HUDEP-2 (cell line): ENCODE data around the gene SCGN.

Source experiments
- DNase-seq, 76 experiments: peaks; one replicate each; lab custom pipeline; 2025; ENCODE audit not compliant: unreplicated experiment in 76 of 76; lab: John Stamatoyannopoulos, UW

The SCGN gene

GRCh38 chr6:25639653-25640052, 12.4 kb upstream of the SCGN start:
- no peak for DNase-seq

DNA sequence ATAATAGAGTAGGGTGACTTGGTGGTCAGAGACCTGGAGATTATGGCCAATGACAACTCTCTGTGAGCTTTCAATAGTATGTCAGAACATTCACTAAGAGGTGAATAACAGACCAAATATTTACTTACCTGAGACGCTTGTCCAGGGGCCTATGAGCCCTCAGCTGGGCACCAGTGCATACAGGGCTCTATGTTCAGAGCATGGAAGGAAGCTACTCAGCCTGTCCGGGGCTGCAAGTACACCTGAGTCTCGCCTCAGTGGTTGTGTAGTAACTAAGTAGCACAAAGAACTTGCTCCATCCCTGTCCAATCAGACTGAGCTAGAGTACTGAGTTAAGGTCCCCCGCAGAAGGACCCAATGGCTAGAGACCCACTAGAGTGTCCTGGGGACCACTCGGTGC, 11.6 kb upstream of the SCGN start:
- no peak for DNase-seq

DNA sequence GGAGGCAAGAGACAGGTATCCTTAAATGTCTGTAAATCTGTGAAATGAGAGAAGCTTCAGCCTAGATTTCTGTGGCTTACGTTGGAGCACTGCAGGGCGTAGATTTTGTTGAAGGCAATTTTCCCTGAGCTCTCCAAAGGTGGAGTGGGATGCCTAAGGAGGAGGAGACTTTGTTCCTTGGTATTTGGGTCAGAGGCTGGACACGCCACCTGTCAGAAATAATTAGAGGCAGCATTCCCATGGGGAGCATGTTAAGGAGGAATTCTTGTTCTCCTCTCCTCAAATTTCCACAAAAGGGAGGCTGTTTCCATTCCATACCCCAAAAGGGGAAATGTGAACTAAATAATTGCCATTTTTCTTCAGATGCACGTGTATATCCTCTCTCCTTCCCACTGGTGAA, 11.1 kb upstream of the SCGN start:
- no peak for DNase-seq

GRCh38 chr6:25641377-25641776, 10.6 kb upstream of the SCGN start:
- DNase-seq: no peak

DNA sequence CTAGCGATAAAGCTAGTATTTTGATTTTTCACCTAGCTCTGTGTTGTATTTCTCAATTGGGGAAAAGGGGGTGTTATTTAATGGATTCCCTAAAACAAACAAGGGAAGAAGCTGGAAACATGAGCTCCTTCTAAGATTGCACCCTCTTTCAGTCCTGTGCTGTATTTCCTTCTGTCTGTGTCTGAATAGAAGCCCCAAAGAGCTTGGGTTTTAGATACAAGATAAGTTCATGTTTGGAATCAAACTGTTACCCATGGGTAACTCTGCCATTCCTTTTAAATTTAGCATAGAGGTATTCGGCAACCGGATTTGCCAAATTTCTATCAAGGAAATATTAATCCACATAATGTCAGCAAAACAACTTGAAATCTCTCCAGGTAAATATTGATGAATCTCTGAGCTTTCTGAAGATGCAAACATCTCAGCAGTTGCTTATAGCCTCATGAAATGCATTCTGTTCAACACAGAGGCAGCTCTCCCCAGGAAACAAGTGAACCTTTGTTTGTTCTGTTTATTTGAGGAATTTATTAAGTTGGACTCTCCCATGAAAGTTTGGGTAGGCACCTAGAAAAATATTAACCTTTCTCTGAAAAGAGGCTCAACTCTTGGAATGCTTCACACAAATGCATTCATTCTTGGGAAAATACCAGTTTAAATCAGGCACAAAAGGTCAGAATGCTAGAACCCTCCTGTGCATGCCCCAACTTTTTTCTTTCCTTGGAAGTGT, 9.9 kb upstream of the SCGN start:
- DNase-seq: no peak

GRCh38 chr6:25642667-25643328, 9.2 kb upstream of the SCGN start:
- no peak for DNase-seq

DNA sequence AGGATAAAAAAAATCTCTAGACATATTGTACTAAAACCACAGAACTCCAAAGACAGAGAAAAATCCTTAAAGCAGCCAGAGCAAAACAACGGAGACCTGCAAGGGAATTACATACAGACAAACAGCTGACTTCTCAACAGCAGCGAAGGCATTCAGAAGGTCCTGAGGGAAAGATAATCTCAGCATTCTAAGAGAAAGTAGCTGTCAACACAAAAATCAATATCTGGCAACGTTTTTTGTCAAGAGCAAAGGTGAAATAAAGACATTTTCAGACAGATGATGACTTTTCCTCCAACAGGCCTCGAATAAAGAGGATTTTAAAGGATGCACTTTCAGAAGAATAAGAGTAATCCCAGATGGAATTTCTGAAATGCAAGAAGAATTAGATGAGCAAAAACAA, 6.1 kb upstream of the SCGN start:
- no peak for DNase-seq

- no peak for DNase-seq
Measured at GRCh38 chr6:25649611-25650010, 2.4 kb upstream of the SCGN start.

DNA sequence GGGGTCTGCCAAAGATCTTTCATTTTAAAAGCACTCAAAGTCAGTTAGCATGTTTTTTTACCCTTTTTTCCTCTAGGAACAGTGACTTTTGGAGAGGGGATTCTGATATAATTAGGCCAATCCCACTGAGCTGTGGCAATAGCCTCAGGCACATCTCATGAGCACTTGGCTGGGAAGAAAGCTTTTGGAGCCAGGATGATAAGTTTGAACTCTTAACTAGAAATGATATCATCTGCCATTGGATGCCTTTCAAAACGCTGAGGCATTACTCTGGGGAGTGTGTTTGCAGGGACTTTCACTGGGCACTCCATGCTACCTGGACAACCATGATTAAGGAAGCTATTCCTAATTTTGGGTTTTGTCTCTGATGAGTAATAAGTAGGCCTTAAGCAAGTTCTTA, 3.7 kb downstream of the SCGN start:
- DNase-seq: no peak

DNA sequence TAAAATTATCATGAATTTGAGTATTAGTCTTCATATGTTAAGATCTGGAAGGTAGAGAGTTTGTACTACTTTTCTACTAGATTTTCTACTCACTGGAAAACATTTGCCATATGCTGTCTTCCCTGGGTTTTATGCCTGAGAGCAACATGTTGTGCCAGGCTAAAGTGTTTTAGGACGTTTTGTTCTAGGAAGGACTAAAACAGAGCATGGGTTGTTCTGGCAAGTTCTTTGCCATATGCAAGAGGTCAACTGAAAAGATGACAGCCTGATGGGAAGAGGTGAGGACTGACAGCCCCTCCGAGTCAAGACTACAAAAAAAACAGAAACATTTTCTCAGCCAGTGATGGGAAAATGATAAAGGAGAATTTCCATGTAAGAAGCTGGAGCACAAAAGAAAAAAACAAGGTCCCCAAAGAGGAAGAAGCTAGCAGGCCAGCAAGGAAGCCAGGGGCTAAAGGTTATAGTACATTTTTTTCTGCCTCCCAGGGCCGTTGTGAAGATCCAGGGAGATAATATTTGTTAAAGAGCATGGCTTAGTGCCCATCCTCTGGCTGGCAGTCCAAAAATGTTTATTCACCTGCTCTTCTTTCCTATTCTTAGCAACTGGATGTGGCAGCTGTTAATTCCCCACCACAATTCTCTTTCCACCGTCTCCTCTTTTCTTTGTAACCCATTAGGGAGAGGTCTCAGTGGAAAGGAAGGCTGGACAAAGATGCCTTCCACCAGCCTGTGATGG, 7.8 kb downstream of the SCGN start:
- no peak for DNase-seq

DNA sequence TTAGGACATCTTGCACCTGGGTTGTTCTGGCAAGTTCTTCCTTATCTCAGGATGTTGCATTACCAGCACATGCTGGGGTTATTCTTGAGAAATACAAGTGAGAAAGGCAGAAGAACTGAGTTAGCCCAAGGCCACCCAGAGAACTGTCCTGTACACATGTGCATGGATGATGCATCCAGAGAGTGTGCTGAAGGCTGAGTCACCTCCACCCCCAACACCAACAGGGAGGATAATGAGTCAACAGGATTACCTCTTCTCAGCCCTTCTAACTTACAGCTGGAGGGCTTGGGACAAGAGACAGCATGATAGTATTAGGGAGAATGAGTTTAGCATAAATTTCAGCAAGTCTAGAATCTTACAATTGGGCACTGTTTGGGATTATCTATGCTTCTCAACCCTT, 8.5 kb downstream of the SCGN start:
- DNase-seq: peak in 7 of 76 experiments; percentile 6 to 41 (median 30)

DNA sequence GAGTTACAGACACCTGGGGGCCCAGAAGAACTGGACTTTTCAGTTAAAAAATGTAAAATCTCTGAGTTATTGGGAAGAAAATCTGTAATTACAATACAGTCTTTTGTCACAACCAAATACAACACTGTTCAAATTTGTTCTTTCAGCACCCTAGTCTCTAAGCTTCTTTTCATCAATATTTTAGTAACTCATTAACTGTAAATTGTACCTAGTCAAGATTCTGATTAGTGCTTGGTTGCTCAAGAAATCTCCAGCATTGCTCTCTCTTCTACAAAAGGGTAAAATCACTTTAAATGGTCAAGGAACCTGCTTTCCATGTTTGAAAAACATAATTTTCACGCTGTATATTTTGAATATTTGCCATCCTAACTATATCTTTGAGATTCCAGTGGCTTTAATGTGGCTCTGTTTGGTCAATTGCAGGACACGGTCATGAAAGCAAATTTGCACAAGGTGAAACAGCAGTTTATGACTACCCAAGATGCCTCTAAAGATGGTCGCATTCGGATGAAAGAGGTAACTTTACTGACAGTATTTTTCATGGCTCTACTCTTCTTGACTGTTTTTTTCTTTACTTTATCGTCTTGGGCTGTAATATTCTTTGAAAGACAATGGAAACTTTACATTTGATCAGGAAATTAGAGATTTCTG, 9.2 kb downstream of the SCGN start:
- no peak for DNase-seq

DNA sequence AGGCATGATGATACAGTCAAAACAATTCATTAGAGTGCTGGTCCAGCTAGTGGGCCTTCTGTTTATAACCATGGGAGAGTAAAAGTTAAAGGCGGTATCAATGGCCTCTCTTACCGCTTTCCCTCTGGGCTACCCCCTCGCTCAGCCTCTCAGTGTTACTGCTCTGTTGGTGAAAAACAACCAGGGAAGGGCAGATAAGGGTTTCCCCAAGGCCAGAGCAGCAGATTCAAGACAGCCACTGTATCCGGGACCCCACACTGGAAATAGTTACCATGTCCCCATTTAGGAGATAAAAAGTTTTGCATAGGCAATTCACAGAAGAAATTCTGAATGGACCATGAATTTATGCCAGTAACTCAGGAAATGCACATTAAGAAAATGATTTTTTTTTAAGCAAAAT, 13.4 kb downstream of the SCGN start:
- no peak for DNase-seq

GRCh38 chr6:25669413-25669812, 17.4 kb downstream of the SCGN start:
- DNase-seq: no peak

GRCh38 chr6:25670208-25670607, 18.2 kb downstream of the SCGN start:
- DNase-seq: no peak

- DNase-seq: peak in 3 of 76 experiments; percentile 6 to 34 (median 12)
Measured at GRCh38 chr6:25670793-25671513, 18.9 kb downstream of the SCGN start.

DNA sequence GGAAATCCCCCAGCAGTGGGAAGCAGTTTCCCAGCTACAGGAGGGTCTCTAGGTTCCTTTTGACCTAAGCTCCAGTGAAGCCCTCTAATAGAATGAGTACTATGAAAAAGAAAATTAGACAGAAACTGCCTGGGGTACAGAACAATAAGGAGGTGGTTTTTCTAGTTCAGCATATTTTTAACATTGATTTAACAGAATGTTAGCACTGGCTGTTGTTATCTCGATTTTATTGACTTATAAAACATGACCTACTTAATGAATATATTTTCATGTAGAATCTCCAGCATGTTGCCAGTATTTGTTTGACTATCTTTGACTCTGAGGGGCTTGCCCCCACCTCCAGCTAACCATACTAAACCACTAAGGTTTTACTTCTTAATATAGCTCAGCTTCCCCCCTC, 19.6 kb downstream of the SCGN start:
- no peak for DNase-seq

- DNase-seq: peak in 38 of 76 experiments; percentile 4 to 57 (median 26)
Measured at GRCh38 chr6:25675167-25675566, 23.2 kb downstream of the SCGN start.

GRCh38 chr6:25676775-25677174, 24.8 kb downstream of the SCGN start:
- no peak for DNase-seq

- no peak for DNase-seq
Measured at GRCh38 chr6:25681848-25682247, 29.8 kb downstream of the SCGN start.

DNA sequence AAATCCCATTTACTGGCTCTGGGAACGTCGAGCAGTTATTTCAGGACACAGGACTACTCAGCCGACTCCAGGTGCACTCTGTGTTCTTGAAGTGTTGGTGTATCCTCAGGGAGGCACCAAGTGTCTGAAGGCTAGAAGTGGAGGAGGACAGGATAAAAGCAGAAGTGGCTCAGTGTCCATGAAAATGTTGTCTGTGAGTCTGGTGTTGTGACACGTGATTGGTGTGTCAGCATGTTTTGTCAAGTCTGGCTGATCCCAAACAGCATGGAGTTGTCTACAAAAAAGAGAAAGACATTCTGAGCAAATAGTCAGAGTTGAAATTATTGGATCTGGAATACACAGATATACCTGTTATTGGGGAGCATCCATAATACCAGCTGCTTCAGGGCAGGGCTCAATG, 30.3 kb downstream of the SCGN start:
- DNase-seq: peak in 1 of 76 experiments; percentile 20
